Muscle layer of duodenum (tissue), 2 donors: Measurements from ENCODE around the gene BTBD9.

Experiments
- H3K27ac ChIP-seq: one replicate; pipeline ENCODE4 v1.7.0; 2013; ENCODE audit warnings: mild to moderate bottlenecking, low read length
- H3K27me3 ChIP-seq: one replicate; pipeline ENCODE4 v1.7.0; 2013; ENCODE audit warnings: low read depth, mild to moderate bottlenecking, control low read depth, low read length
- H3K36me3 ChIP-seq, 2 donors: one replicate each; pipeline ENCODE4 v1.7.0; 2013; ENCODE audit warnings: low read length in 2 of 2, control low read depth in 1 of 2, mild to moderate bottlenecking in 1 of 2; ENCODE audit not compliant: insufficient read depth in 2 of 2, control insufficient read depth in 1 of 2
- H3K4me1 ChIP-seq, 2 donors: one replicate each; pipeline ENCODE4 v1.7.0; 2013; ENCODE audit warnings: low read length in 2 of 2, mild to moderate bottlenecking in 2 of 2, control low read depth in 1 of 2, moderate library complexity in 1 of 2; ENCODE audit not compliant: insufficient read depth in 2 of 2, control insufficient read depth in 1 of 2
- H3K4me3 ChIP-seq, 2 donors: one replicate each; pipeline ENCODE4 v1.7.0; 2013; ENCODE audit warnings: low read length in 2 of 2, low read depth in 1 of 2, mild to moderate bottlenecking in 1 of 2
- H3K9me3 ChIP-seq, 2 donors: one replicate each; pipeline ENCODE4 v1.7.0; 2013; ENCODE audit warnings: low read length in 2 of 2, control low read depth in 1 of 2, mild to moderate bottlenecking in 1 of 2; ENCODE audit not compliant: control insufficient read depth in 1 of 2
- donor health status: healthy.

BTBD9 gene

GRCh38 chr6:38248500-38249234 is 391.1 kb downstream of the BTBD9 start:
- Histone ChIP-seq H3K27ac (no peak overlapping the region), H3K4me1 (peaks cover 0 to 3% of the 10 kb centered on the region in 2 donors), H3K9me3 (no peaks in the 10 kb centered on the region), H3K36me3 (no peaks in the 10 kb centered on the region), H3K27me3 (no peaks in the 10 kb centered on the region), H3K4me3 (no peak overlapping the region)

- no peak overlapping the region for H3K4me3 ChIP-seq
- no peaks in the 10 kb centered on the region for H3K36me3 ChIP-seq
- peaks cover 0 to 3% of the 10 kb centered on the region in 2 donors for H3K4me1 ChIP-seq
- H3K27me3 ChIP-seq: no peaks in the 10 kb centered on the region
- no peaks in the 10 kb centered on the region for H3K9me3 ChIP-seq
- no peak overlapping the region for H3K27ac ChIP-seq
These were observed 394.4 kb downstream of the BTBD9 start for GRCh38 chr6:38245295-38245694.

- Histone ChIP-seq H3K4me3 (no peak overlapping the region), H3K36me3 (no peaks in the 10 kb centered on the region), H3K27me3 (no peaks in the 10 kb centered on the region), H3K4me1 (peaks cover 0 to 1% of the 10 kb centered on the region in 2 donors), H3K27ac (no peak overlapping the region), H3K9me3 (no peaks in the 10 kb centered on the region)
These were observed 394.9 kb downstream of the BTBD9 start for GRCh38 chr6:38244869-38245268.

- H3K4me1 ChIP-seq: no peaks in the 10 kb centered on the region
- no peaks in the 10 kb centered on the region for H3K9me3 ChIP-seq
- no peak overlapping the region for H3K27ac ChIP-seq
- no peaks in the 10 kb centered on the region for H3K36me3 ChIP-seq
- no peaks in the 10 kb centered on the region for H3K27me3 ChIP-seq
- H3K4me3 ChIP-seq: no peak overlapping the region
These were observed 398.4 kb downstream of the BTBD9 start for GRCh38 chr6:38241200-38241871.

GRCh38 chr6:38239719-38240451 is 399.8 kb downstream of the BTBD9 start:
- no peak overlapping the region for H3K4me3 ChIP-seq
- H3K27me3 ChIP-seq: no peaks in the 10 kb centered on the region
- no peaks in the 10 kb centered on the region for H3K4me1 ChIP-seq
- no peaks in the 10 kb centered on the region for H3K9me3 ChIP-seq
- H3K36me3 ChIP-seq: no peaks in the 10 kb centered on the region
- no peak overlapping the region for H3K27ac ChIP-seq

- H3K9me3 ChIP-seq: no peaks in the 10 kb centered on the region
- H3K27me3 ChIP-seq: no peaks in the 10 kb centered on the region
- H3K27ac ChIP-seq: no peak overlapping the region
- H3K4me1 ChIP-seq: no peaks in the 10 kb centered on the region
- no peak overlapping the region for H3K4me3 ChIP-seq
- no peaks in the 10 kb centered on the region for H3K36me3 ChIP-seq
These were observed 403.1 kb downstream of the BTBD9 start for GRCh38 chr6:38236631-38237030.

- Histone ChIP-seq H3K27me3 (no peaks in the 10 kb centered on the region), H3K4me3 (no peak overlapping the region), H3K27ac (no peak overlapping the region), H3K9me3 (no peaks in the 10 kb centered on the region), H3K36me3 (no peaks in the 10 kb centered on the region), H3K4me1 (no peaks in the 10 kb centered on the region)
These were observed 404.6 kb downstream of the BTBD9 start for GRCh38 chr6:38234934-38235682.

- H3K27ac ChIP-seq: no peak overlapping the region
- no peaks in the 10 kb centered on the region for H3K9me3 ChIP-seq
- no peaks in the 10 kb centered on the region for H3K27me3 ChIP-seq
- H3K4me1 ChIP-seq: no peaks in the 10 kb centered on the region
- no peak overlapping the region for H3K4me3 ChIP-seq
- no peaks in the 10 kb centered on the region for H3K36me3 ChIP-seq
These were observed 405.6 kb downstream of the BTBD9 start for GRCh38 chr6:38234141-38234540.

- H3K27me3 ChIP-seq: no peaks in the 10 kb centered on the region
- no peak overlapping the region for H3K27ac ChIP-seq
- H3K4me3 ChIP-seq: no peak overlapping the region
- no peaks in the 10 kb centered on the region for H3K4me1 ChIP-seq
- no peaks in the 10 kb centered on the region for H3K36me3 ChIP-seq
- H3K9me3 ChIP-seq: no peaks in the 10 kb centered on the region
These were observed 406.5 kb downstream of the BTBD9 start for GRCh38 chr6:38233161-38233791.

- no peak overlapping the region for H3K4me3 ChIP-seq
These were observed 414.0 kb downstream of the BTBD9 start for GRCh38 chr6:38225766-38226165.

More at GRCh38 chr6:38225766-38226165, 414.0 kb downstream of the BTBD9 start:
- H3K4me1 ChIP-seq: no peaks in the 10 kb centered on the region
- H3K9me3 ChIP-seq: no peaks in the 10 kb centered on the region
- no peak overlapping the region for H3K27ac ChIP-seq
- H3K36me3 ChIP-seq: no peaks in the 10 kb centered on the region
- no peaks in the 10 kb centered on the region for H3K27me3 ChIP-seq
